ENCODE data around the gene B9D2. TPM values are rescaled to one million over a fixed set of nuclear protein-coding genes. Genes with fewer than 3 reads are reported as not detected.

The B9D2 gene
- total RNA-seq, 1 experiment from 2014 or later: 10.8 TPM

- Histone ChIP-seq H3K36me3 (ENCODE audit: low read depth) (no peaks in the 10 kb centered on the region), H3K27me3 (ENCODE audit: insufficient read depth, low read depth) (no peaks in the 10 kb centered on the region), H3K9me2 (ENCODE audit: insufficient read depth) (no peaks in the 10 kb centered on the region), H3F3A (ENCODE audit: insufficient read depth, low read depth) (peaks cover 5% of the 10 kb centered on the region; the same call in 1 of the 2 replicates), H3K27ac (no peak overlapping the region), H3K4me2 (no peak overlapping the region), H3K4me1 (replicated peaks; ENCODE audit: insufficient read depth) (peaks cover 21% of the 10 kb centered on the region), H3K9me3 (ENCODE audit: insufficient read depth, low read depth) (no peaks in the 10 kb centered on the region), H3K4me3 (no peak overlapping the region), H2AFZ (no peak overlapping the region), H3K79me2 (ENCODE audit: low read depth) (peaks cover 23% of the 10 kb centered on the region), H4K20me1 (ENCODE audit: insufficient read depth) (no peaks in the 10 kb centered on the region)
- ChIA-PET CTCF (interaction anchor here (0.6 to 0.7 kb wide), 3 partner anchors 15 to 1522 kb away, joined by 3 to 7 read pairs (median 4); no protein-coding TSS in a partner anchor), POLR2A (ENCODE audit: unreplicated experiment) (interaction anchor here (0.7 kb wide), 2 partner anchors 61 to 183 kb away, joined by 3 to 17 read pairs; no protein-coding TSS in a partner anchor)
- no peak for DNase-seq
- intact Hi-C loops (cut with micrococcal nuclease; ENCODE audit: unreplicated experiment): no loop called here
- TF ChIP-seq EZH2 (IDR thresholded peaks at IDR 0.05; ENCODE audit: low read depth) (no peak), CTCF (conservative IDR thresholded peaks at IDR 0.05) (0 out of 2 replicates have a peak, but pooled peaks have one; percentile 30)
- no TSS peak for BruUV-seq (replicated peaks)
Observed at GRCh38 chr19:41366089-41366488, 2.1 kb upstream of the B9D2 start.

GRCh38 chr19:41364524-41365391 lies 809 bp upstream of the B9D2 start:
- peak overlapping the region; percentile 78 for H3K4me3 ChIP-seq
- H3K27ac ChIP-seq: peak overlapping the region; percentile 88
- CTCF ChIA-PET: interaction anchor here (0.5 to 0.7 kb wide), 4 partner anchors 13 to 160 kb away, joined by 3 to 6 read pairs (median 5); no protein-coding TSS in a partner anchor
- TF ChIP-seq EZH2 (IDR thresholded peaks at IDR 0.05; ENCODE audit: low read depth) (no peak), CTCF (conservative IDR thresholded peaks at IDR 0.05) (no peak)
- H3K36me3 ChIP-seq (ENCODE audit: low read depth): no peaks in the 10 kb centered on the region
- no peaks in the 10 kb centered on the region for H4K20me1 ChIP-seq (ENCODE audit: insufficient read depth)
- no peak for DNase-seq
- H3F3A ChIP-seq (ENCODE audit: insufficient read depth, low read depth): peaks cover 5% of the 10 kb centered on the region; the same call in 1 of the 2 replicates
- no TSS peak for BruUV-seq (replicated peaks)
- intact Hi-C loops (cut with micrococcal nuclease; ENCODE audit: unreplicated experiment): no loop called here
- H3K9me3 ChIP-seq (ENCODE audit: insufficient read depth, low read depth): no peaks in the 10 kb centered on the region
- POLR2A ChIA-PET (ENCODE audit: unreplicated experiment): interaction anchor here (0.6 to 1.3 kb wide), 4 partner anchors 35 to 750 kb away, joined by 3 to 25 read pairs (median 10); partner anchors contain the start of genes ACTMAP and HNRNPUL1
- peaks cover 21% of the 10 kb centered on the region for H3K4me1 ChIP-seq (replicated peaks; ENCODE audit: insufficient read depth)
- peak overlapping the region; percentile 87 for H3K4me2 ChIP-seq
- H3K79me2 ChIP-seq (ENCODE audit: low read depth): peaks cover 23% of the 10 kb centered on the region
- H3K9me2 ChIP-seq (ENCODE audit: insufficient read depth): no peaks in the 10 kb centered on the region
- H3K27me3 ChIP-seq (ENCODE audit: insufficient read depth, low read depth): no peaks in the 10 kb centered on the region
- peak overlapping the region; percentile 92 for H2AFZ ChIP-seq

- no peaks in the 10 kb centered on the region for H3K9me3 ChIP-seq (ENCODE audit: insufficient read depth, low read depth)
- no peaks in the 10 kb centered on the region for H3K27me3 ChIP-seq (ENCODE audit: insufficient read depth, low read depth)
- peaks cover 21% of the 10 kb centered on the region for H3K4me1 ChIP-seq (replicated peaks; ENCODE audit: insufficient read depth)
- peaks cover 5% of the 10 kb centered on the region; the same call in 1 of the 2 replicates for H3F3A ChIP-seq (ENCODE audit: insufficient read depth, low read depth)
- POLR2A ChIA-PET (ENCODE audit: unreplicated experiment): interaction anchor here (0.5 to 1.3 kb wide), 9 partner anchors 18 to 613 kb away, joined by 3 to 25 read pairs (median 4); partner anchors contain the start of genes ACTMAP, ERFL and HNRNPUL1
- H3K4me2 ChIP-seq: peak overlapping the region; percentile 87
- H2AFZ ChIP-seq: peak overlapping the region; percentile 92
- H3K79me2 ChIP-seq (ENCODE audit: low read depth): peaks cover 23% of the 10 kb centered on the region
- no peaks in the 10 kb centered on the region for H3K36me3 ChIP-seq (ENCODE audit: low read depth)
- H3K27ac ChIP-seq: peak overlapping the region; percentile 88
- TSS peak; percentile 61 for BruUV-seq (replicated peaks)
- H3K9me2 ChIP-seq (ENCODE audit: insufficient read depth): no peaks in the 10 kb centered on the region
- H3K4me3 ChIP-seq: peak overlapping the region; percentile 78
- intact Hi-C loops (cut with micrococcal nuclease; ENCODE audit: unreplicated experiment): no loop called here
- TF ChIP-seq EZH2 (IDR thresholded peaks at IDR 0.05; ENCODE audit: low read depth) (no peak), CTCF (conservative IDR thresholded peaks at IDR 0.05) (no peak)
- H4K20me1 ChIP-seq (ENCODE audit: insufficient read depth): no peaks in the 10 kb centered on the region
- CTCF ChIA-PET: interaction anchor here (1.2 kb wide), 1 partner anchor 10 kb away, joined by 10 read pairs; the partner anchor contains the start of gene TGFB1
- DNase-seq: no peak
Observed at GRCh38 chr19:41363371-41363752, 587 bp downstream of the B9D2 start.
